GM12875 (cell line): Measurements from ENCODE around the gene ATP2B1.

Experiments
- H3K4me3 ChIP-seq: one replicate; pipeline ENCODE4 v1.5.1; 2011; ENCODE audit warnings: low read depth, low read length, control low read depth
- CTCF ChIP-seq: IDR thresholded peaks from 2 replicates; pipeline ENCODE4 v1.5.1; 2011; ENCODE audit warnings: low read depth, mild to moderate bottlenecking, control low read depth, inconsistent platforms, low read length, moderate library complexity, borderline replicate concordance; ENCODE audit not compliant: insufficient read depth

ATP2B1 gene

GRCh38 chr12:89634508-89634907 lies 74.1 kb downstream of the ATP2B1 start:
- TF ChIP-seq CTCF: no peak
- no peak overlapping the region for H3K4me3 ChIP-seq

- TF ChIP-seq CTCF: no peak
Measured at GRCh38 chr12:89632778-89633177, 75.9 kb downstream of the ATP2B1 start.

GRCh38 chr12:89622115-89622514 lies 86.5 kb downstream of the ATP2B1 start:
- TF ChIP-seq CTCF: no peak
- H3K4me3 ChIP-seq: no peak overlapping the region

More at GRCh38 chr12:89632778-89633177, 75.9 kb downstream of the ATP2B1 start:
- no peak overlapping the region for H3K4me3 ChIP-seq

- no peak overlapping the region for H3K4me3 ChIP-seq
Measured at GRCh38 chr12:89621521-89621920, 87.1 kb downstream of the ATP2B1 start.

GRCh38 chr12:89619764-89620163 lies 88.9 kb downstream of the ATP2B1 start:
- no peak overlapping the region for H3K4me3 ChIP-seq
- no peak for TF ChIP-seq CTCF

More at GRCh38 chr12:89621521-89621920, 87.1 kb downstream of the ATP2B1 start:
- no peak for TF ChIP-seq CTCF

GRCh38 chr12:89618113-89618862 lies 90.3 kb downstream of the ATP2B1 start:
- no peak for TF ChIP-seq CTCF
- no peak overlapping the region for H3K4me3 ChIP-seq

- no peak for TF ChIP-seq CTCF
Measured at GRCh38 chr12:89610366-89610765, 98.3 kb downstream of the ATP2B1 start.

More at GRCh38 chr12:89610366-89610765, 98.3 kb downstream of the ATP2B1 start:
- H3K4me3 ChIP-seq: no peak overlapping the region
